Cardiac fibroblast (primary cell): ENCODE results near the gene NINL.

Experiments
- DNase-seq, 2 donors: peaks; one replicate each; pipeline versions ENCODE4 v3.0.0 to v3.0.0-alpha.2; 2010; ENCODE audit warnings: low read depth in 2 of 2
- H3K4me3 ChIP-seq, 2 donors: replicated peaks in 1 of 2; 1 replicate in 1 of 2; 2 replicates in 1 of 2; pipeline ENCODE4 v1.5.1; 2011; ENCODE audit warnings: low read depth in 2 of 2, low read length in 2 of 2, mild to moderate bottlenecking in 2 of 2, moderate library complexity in 1 of 2
- CTCF ChIP-seq: IDR thresholded peaks from one replicate; pipeline ENCODE4 v1.5.1; 2011; ENCODE audit warnings: low read depth, mild to moderate bottlenecking, low read length, inconsistent platforms

NINL gene

GRCh38 chr20:25498280-25498606, 87.1 kb downstream of the NINL start:
- DNase-seq, result no peak
- TF ChIP-seq CTCF, result no peak
- H3K4me3 ChIP-seq, result no peak overlapping the region

- DNase-seq, result no peak
- TF ChIP-seq CTCF, result no peak
- H3K4me3 ChIP-seq, result no peak overlapping the region
Measured at GRCh38 chr20:25497586-25498279, 87.6 kb downstream of the NINL start.

- no peak for TF ChIP-seq CTCF
- H3K4me3 ChIP-seq, result no peak overlapping the region
- DNase-seq, result no peak
Measured at GRCh38 chr20:25496968-25497401, 88.3 kb downstream of the NINL start.

GRCh38 chr20:25496165-25496967, 89.0 kb downstream of the NINL start:
- DNase-seq, result no peak
- no peak for TF ChIP-seq CTCF
- no peak overlapping the region for H3K4me3 ChIP-seq

GRCh38 chr20:25495189-25495824, 90.0 kb downstream of the NINL start:
- DNase-seq, result no peak
- no peak overlapping the region for H3K4me3 ChIP-seq
- no peak for TF ChIP-seq CTCF

GRCh38 chr20:25494506-25495188, 90.7 kb downstream of the NINL start:
- TF ChIP-seq CTCF, result no peak
- H3K4me3 ChIP-seq, result no peak overlapping the region

More at GRCh38 chr20:25494506-25495188, 90.7 kb downstream of the NINL start:
- no peak for DNase-seq
